PC-9 (cell line): Measurements from ENCODE around the gene RNF145. TPM values are rescaled to one million over a fixed set of nuclear protein-coding genes. Genes with fewer than 3 reads are reported as not detected.

Experiments
- BruUV-seq: library from RNA; stranded (reverse); fragments of 400-500 nt; replicated peaks from 2 replicates; lab custom pipeline; 2021; lab: Mats Ljungman, UMichigan
- CTCF ChIA-PET: fragments of 300-600 bp; sonication (Branson Sonifier 250); formaldehyde crosslinking; loops from one replicate; lab custom pipeline; 2022; ENCODE audit warnings: antibody characterized with exemption; lab: Charles Lee
- POLR2A ChIA-PET: fragments of 300-600 bp; sonication (Branson Sonifier 250); formaldehyde crosslinking; loops from one replicate; lab custom pipeline; 2022; ENCODE audit warnings: antibody characterized with exemption; ENCODE audit not compliant: unreplicated experiment; lab: Charles Lee
- DNase-seq, 2 experiments: peaks; one replicate each; pipeline versions ENCODE4 v3.0.0 to v3.0.0-alpha.2; 2015 to 2022; ENCODE audit warnings: mixed read lengths in 1 of 2
- H2AFZ ChIP-seq: fragments of 200-600 bp; sonication (generic); 2 replicates; pipeline ENCODE4 v1.8.1; 2017; ENCODE audit warnings: antibody characterized with exemption
- H3F3A ChIP-seq: fragments of 200-600 bp; sonication (generic); 2 replicates; pipeline ENCODE4 v1.8.1; 2017; ENCODE audit warnings: antibody characterized with exemption, mild to moderate bottlenecking, low read depth; ENCODE audit not compliant: insufficient read depth
- H3K27ac ChIP-seq: fragments of 200-600 bp; sonication (generic); 2 replicates; pipeline ENCODE4 v1.6.1; 2016; ENCODE audit warnings: mixed run types
- H3K27me3 ChIP-seq: fragments of 200-600 bp; sonication (generic); 2 replicates; pipeline ENCODE4 v1.6.1; 2016; ENCODE audit warnings: low read depth, mixed run types; ENCODE audit not compliant: insufficient read depth
- H3K36me3 ChIP-seq: fragments of 200-600 bp; sonication (generic); 2 replicates; pipeline ENCODE4 v1.6.1; 2016; ENCODE audit warnings: low read depth, mixed run types
- H3K4me1 ChIP-seq: fragments of 200-600 bp; sonication (generic); replicated peaks from 2 replicates; pipeline ENCODE4 v1.6.1; 2016; ENCODE audit warnings: mixed run types; ENCODE audit not compliant: insufficient read depth
- H3K4me2 ChIP-seq: fragments of 200-600 bp; sonication (generic); 2 replicates; pipeline ENCODE4 v1.6.1; 2017; ENCODE audit warnings: mixed run types
- H3K4me3 ChIP-seq: fragments of 200-600 bp; sonication (generic); 2 replicates; pipeline ENCODE4 v1.6.1; 2016; ENCODE audit warnings: mixed run types
- H3K79me2 ChIP-seq: fragments of 200-600 bp; sonication (generic); 2 replicates; pipeline ENCODE4 v1.6.1; 2017; ENCODE audit warnings: low read depth, mixed run types
- H3K9me2 ChIP-seq: fragments of 200-600 bp; sonication (generic); 2 replicates; pipeline ENCODE4 v1.8.1; 2017; ENCODE audit warnings: mild to moderate bottlenecking; ENCODE audit not compliant: insufficient read depth
- H3K9me3 ChIP-seq: fragments of 200-600 bp; sonication (generic); 2 replicates; pipeline ENCODE4 v1.8.1; 2016; ENCODE audit warnings: low read depth; ENCODE audit not compliant: insufficient read depth
- H4K20me1 ChIP-seq: fragments of 200-600 bp; sonication (generic); 2 replicates; pipeline ENCODE4 v1.8.1; 2017; ENCODE audit not compliant: insufficient read depth
- EZH2 ChIP-seq: fragments of 200-600 bp; sonication (generic); IDR thresholded peaks from 2 replicates; pipeline ENCODE4 v1.8.0; 2017; ENCODE audit warnings: antibody characterized with exemption, low read depth
- intact Hi-C: fragments of 100-400 bp; cut with micrococcal nuclease; formaldehyde crosslinking; loops from one replicate; pipeline ENCODE4 v1.10.0; 2022; ENCODE audit not compliant: unreplicated experiment
- total RNA-seq: library from RNA; stranded (reverse); gene quantifications from 2 replicates; pipeline ENCODE4 v1.2.3, GENCODE V29; 2021
- TF ChIP-seq, protein P1 (sequence below): fragments of 200-600 bp; sonication (generic); conservative IDR thresholded peaks from 2 replicates; pipeline ENCODE4 v1.6.1; 2017; ENCODE audit warnings: mixed run types, antibody characterized with exemption, mild to moderate bottlenecking, moderate library complexity

RNF145 gene
- total RNA-seq, 1 experiment from 2014 or later: 54.5 TPM

DNA sequence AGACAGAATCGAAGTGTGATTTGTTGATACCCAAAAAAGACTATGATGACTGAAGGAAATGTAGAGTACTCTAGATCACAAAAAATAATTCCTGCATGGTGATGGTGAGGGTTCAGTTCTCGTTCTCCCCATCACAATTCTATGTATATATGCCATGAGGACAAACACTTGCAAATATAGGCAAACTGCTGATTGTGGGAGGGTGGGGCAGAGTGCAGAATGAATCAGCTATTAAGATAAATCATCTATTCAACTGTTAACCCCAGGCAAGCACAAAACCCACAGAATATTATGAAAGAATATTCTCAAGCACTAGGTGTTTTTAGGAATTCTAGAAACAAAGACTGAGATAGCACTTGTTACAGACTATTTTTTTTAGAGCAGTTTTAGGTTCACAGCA is 39.8 kb upstream of the RNF145 start:
- TF ChIP-seq EZH2: no peak
- TF ChIP-seq, protein P1, sequence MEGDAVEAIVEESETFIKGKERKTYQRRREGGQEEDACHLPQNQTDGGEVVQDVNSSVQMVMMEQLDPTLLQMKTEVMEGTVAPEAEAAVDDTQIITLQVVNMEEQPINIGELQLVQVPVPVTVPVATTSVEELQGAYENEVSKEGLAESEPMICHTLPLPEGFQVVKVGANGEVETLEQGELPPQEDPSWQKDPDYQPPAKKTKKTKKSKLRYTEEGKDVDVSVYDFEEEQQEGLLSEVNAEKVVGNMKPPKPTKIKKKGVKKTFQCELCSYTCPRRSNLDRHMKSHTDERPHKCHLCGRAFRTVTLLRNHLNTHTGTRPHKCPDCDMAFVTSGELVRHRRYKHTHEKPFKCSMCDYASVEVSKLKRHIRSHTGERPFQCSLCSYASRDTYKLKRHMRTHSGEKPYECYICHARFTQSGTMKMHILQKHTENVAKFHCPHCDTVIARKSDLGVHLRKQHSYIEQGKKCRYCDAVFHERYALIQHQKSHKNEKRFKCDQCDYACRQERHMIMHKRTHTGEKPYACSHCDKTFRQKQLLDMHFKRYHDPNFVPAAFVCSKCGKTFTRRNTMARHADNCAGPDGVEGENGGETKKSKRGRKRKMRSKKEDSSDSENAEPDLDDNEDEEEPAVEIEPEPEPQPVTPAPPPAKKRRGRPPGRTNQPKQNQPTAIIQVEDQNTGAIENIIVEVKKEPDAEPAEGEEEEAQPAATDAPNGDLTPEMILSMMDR: no peak
- Histone ChIP-seq H3K79me2 (no peaks in the 10 kb centered on the region), H2AFZ (no peak overlapping the region), H4K20me1 (no peaks in the 10 kb centered on the region), H3K4me2 (no peak overlapping the region), H3K36me3 (no peaks in the 10 kb centered on the region), H3K4me1 (no peaks in the 10 kb centered on the region), H3K4me3 (no peak overlapping the region), H3F3A (no peaks in the 10 kb centered on the region), H3K9me3 (no peaks in the 10 kb centered on the region), H3K27ac (no peak overlapping the region), H3K27me3 (no peaks in the 10 kb centered on the region), H3K9me2 (no peaks in the 10 kb centered on the region)
- intact Hi-C loops: no loop called here
- BruUV-seq: no TSS peak
- CTCF ChIA-PET: no interaction called here
- POLR2A ChIA-PET: no interaction called here
- no peak for DNase-seq

DNA sequence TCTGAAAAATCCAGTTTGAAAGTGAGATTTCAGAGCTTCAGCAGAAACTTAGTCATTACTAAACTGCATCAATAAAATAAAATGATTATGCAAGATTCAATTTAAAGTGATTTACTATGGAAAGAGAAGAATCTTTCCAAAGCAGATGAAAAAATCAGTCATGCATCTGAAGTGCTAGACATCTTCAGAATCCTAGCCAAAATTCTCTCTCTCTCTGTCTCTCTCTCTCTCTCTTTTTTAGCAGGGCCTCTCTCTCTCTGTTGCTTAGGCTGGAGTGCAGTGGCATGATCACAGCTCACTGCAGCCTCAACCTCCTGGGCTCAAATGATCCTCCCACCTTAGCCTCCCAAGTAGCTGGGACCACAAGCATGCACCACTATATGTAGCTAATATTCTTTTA is 35.5 kb upstream of the RNF145 start:
- intact Hi-C loops: no loop called here
- no peak overlapping the region for H2AFZ ChIP-seq

DNA sequence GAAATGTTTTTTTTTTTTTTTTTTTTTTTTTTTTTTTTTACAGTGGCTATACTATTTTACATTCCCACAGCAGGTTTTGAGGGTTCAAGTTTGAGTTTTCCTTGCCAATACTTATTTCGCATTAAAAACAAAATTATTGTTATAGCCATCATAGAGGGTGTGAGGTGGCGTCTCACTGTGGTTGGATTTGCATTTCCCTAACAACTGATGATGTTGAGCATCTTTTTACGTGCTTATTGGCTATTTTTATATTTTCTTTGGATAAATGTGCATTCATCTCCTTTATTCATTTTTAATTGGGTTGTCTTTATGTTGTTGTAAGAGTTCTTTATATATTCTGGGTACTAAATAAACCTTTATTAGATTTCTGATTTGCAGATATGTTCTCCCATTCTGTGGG is 34.8 kb upstream of the RNF145 start:
- TF ChIP-seq EZH2: no peak
- CTCF ChIA-PET: no interaction called here
- DNase-seq: no peak
- intact Hi-C loops: no loop called here
- H3F3A ChIP-seq: peaks cover 5% of the 10 kb centered on the region; the same call in 1 of the 2 replicates
- BruUV-seq: no TSS peak
- peaks cover 12% of the 10 kb centered on the region for H3K4me1 ChIP-seq
- H2AFZ ChIP-seq: no peak overlapping the region
- no peaks in the 10 kb centered on the region for H3K9me3 ChIP-seq
- H3K4me2 ChIP-seq: no peak overlapping the region
- POLR2A ChIA-PET: no interaction called here
- no peaks in the 10 kb centered on the region for H3K9me2 ChIP-seq
- no peak overlapping the region for H3K4me3 ChIP-seq
- no peaks in the 10 kb centered on the region for H3K36me3 ChIP-seq
- H3K27ac ChIP-seq: no peak overlapping the region
- no peaks in the 10 kb centered on the region for H3K27me3 ChIP-seq
- H4K20me1 ChIP-seq: no peaks in the 10 kb centered on the region
- no peaks in the 10 kb centered on the region for H3K79me2 ChIP-seq

More for the DNA sequence above, 35.5 kb upstream of the RNF145 start:
- no peak for TF ChIP-seq EZH2
- TF ChIP-seq, protein P1: no peak
- ChIA-PET POLR2A (interaction anchor here (0.6 to 0.8 kb wide), 2 partner anchors 148 to 874 kb away, joined by 5 read pairs; partner anchors contain the start of gene PWWP2A), CTCF (no interaction called here)
- H3F3A ChIP-seq: peaks cover 4% of the 10 kb centered on the region; the same call in 1 of the 2 replicates
- no peaks in the 10 kb centered on the region for H3K9me3 ChIP-seq
- H3K27ac ChIP-seq: no peak overlapping the region
- BruUV-seq: no TSS peak
- peaks cover 9% of the 10 kb centered on the region for H3K4me1 ChIP-seq
- no peaks in the 10 kb centered on the region for H3K9me2 ChIP-seq
- H3K27me3 ChIP-seq: no peaks in the 10 kb centered on the region
- H3K79me2 ChIP-seq: no peaks in the 10 kb centered on the region
- no peak overlapping the region for H3K4me3 ChIP-seq
- no peaks in the 10 kb centered on the region for H3K36me3 ChIP-seq
- H4K20me1 ChIP-seq: no peaks in the 10 kb centered on the region
- no peak overlapping the region for H3K4me2 ChIP-seq
- no peak for DNase-seq

DNA sequence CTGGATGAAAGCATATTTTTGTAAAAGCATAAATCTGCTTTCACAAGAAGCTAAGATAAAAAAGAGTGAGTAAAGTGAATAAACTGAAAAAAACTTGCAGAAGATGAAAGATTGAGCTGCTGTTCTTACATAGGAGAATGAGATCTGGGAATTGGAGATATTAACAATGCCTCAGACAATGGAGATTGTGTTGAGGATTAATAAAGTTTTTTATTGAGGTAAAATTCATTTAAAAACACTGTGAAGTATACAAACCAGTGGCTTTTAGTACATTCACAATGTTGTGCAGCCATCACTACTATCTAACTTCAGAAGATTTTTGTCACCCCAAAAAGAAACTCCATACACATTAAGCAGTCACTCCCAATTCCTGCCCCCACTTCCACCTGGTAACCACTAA is 34.0 kb upstream of the RNF145 start:
- POLR2A ChIA-PET: no interaction called here
- no TSS peak for BruUV-seq

More for the DNA sequence above, 34.0 kb upstream of the RNF145 start:
- Histone ChIP-seq H3K27me3 (no peaks in the 10 kb centered on the region), H3K27ac (no peak overlapping the region), H3K79me2 (no peaks in the 10 kb centered on the region), H4K20me1 (no peaks in the 10 kb centered on the region), H3K4me1 (peaks cover 12% of the 10 kb centered on the region), H3K4me3 (no peak overlapping the region), H3K4me2 (no peak overlapping the region), H3K9me2 (no peaks in the 10 kb centered on the region), H3F3A (peaks cover 5% of the 10 kb centered on the region; the same call in 1 of the 2 replicates), H3K9me3 (no peaks in the 10 kb centered on the region), H3K36me3 (no peaks in the 10 kb centered on the region), H2AFZ (no peak overlapping the region)
- no peak for TF ChIP-seq EZH2
- TF ChIP-seq, protein P1: no peak
- DNase-seq: no peak
- CTCF ChIA-PET: interaction anchor here (0.6 kb wide), 1 partner anchor 47 kb away, joined by 4 read pairs; no protein-coding TSS in a partner anchor
- intact Hi-C loops: no loop called here
